HL-60/S4 treated with retinoic acid at 250 ng/mL for 4 days and 3 days (cell line): Measurements from ENCODE around the gene BEND5.

Experiments used
- in situ Hi-C: fragments of 300-500 bp; cut with MboI; formaldehyde crosslinking; loops from 2 replicates; pipeline ENCODE4 v1.7.0; 2022; ENCODE audit warnings: low sequenced_read_pairs

The BEND5 gene

GRCh38 chr1:48776393-48777218, at the start of gene BEND5:
TSS of gene BEND5 (minus strand) at chr1:48776891. CDS start at chr1:48776831, 60 bp downstream.
- in situ Hi-C loops: no loop called here

DNA sequence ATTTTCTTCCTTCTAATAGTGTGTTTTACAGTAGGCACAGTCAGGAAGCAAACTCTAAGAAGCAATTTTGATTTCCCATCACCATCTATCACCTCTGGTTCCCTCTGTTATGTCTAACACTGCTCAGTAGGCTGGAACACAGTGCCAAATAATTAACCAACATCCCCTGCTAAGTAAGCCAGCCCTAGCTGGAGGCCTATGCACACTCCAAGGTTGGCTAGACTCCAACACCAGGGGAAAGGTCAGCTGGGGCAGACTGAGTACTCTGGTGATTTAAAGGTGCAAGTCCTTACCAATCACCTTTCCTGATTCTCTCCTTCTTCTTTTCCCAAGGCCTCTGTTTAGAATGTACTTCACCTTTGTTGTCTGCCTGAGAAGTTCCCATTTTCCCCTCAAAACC, 46.5 kb upstream of the BEND5 start:
- in situ Hi-C loops: no loop called here

DNA sequence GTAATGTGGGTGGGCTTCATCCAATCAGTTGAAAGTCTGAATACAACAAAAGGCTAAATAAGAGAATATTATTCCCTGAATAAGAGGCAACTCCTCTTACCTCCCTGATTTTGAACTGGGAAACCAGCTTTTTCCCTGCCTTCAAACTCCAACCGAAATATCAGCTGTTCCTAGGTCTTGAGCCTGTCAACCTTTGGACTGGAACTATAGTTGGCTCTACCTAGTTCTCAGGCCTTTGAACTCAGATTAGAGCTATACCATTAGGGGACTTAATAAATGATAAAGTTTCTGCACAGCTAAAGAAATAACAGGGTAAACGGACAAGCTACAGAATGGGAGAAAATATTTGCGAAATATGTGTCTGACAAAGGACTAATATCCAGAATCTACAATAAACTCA, 43.8 kb upstream of the BEND5 start:
- in situ Hi-C loops: no loop called here

GRCh38 chr1:48817505-48818114, 40.9 kb upstream of the BEND5 start:
- in situ Hi-C loops: no loop called here

- in situ Hi-C loops: no loop called here
Observed at GRCh38 chr1:48810740-48811139, 34.0 kb upstream of the BEND5 start.

DNA sequence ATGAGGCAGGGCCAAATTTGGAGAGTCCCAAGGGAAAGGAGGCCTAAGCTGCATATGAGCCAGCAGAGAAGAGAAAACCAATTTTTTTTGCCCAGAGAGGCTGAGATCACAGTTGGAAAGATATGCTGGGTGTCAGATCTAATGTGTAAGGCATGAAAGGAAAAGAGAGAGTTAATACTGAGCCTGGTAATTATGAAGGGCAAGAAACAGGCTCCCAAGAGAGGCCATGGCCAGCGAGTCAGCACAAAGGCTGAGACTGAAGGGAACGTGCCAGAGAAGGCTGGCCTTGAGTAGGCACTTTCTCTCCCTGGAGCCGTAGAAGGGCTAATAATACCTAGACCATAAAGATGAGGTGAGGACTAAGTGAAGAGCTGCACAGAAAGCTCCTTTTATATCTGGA, 31.8 kb upstream of the BEND5 start:
- in situ Hi-C loops: no loop called here

- in situ Hi-C loops: no loop called here
Observed at GRCh38 chr1:48807554-48808260, 31.0 kb upstream of the BEND5 start.

DNA sequence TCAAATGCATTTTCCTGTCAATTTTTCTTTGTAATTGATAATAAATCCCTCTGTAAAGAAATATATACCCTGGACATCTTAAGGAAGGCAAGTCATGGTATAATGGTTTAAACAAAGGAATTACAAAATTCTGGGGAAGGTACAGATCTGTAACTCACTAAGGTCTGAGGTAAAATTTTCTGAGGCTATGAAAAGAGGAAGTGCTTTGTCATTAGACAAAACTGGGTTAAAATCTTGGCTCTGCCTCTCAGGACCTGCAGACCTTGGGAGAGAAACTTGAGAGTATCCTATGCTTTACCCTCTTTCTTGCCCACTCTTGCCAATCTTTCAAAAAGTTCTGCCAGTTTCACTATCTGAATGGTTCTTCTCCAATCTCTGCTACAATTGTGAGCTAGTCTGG, 26.8 kb upstream of the BEND5 start:
- in situ Hi-C loops: no loop called here

- in situ Hi-C loops: no loop called here
Observed at GRCh38 chr1:48794816-48795215, 18.1 kb upstream of the BEND5 start.

GRCh38 chr1:48793863-48794262, 17.2 kb upstream of the BEND5 start:
- in situ Hi-C loops: no loop called here

GRCh38 chr1:48792961-48793360, 16.3 kb upstream of the BEND5 start:
- in situ Hi-C loops: no loop called here

DNA sequence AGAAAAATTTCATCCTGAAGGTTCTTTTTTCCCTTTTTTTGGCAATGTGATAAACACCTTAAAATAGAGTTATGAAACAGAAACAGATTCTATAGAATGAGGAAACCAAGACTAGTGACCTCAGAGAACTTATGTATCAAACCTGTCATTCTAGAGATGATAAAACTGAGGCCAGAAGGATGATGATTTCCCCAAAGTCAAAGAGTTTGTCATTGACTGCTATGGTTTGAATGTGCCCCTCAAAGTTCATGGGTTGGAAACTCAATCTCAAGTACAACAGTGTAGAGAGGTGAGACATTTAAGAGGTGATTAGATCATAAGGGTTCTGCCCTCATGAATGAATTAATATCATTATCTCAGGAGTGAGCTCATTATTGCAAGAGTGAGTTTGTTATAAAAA, 13.7 kb upstream of the BEND5 start:
- in situ Hi-C loops: no loop called here

DNA sequence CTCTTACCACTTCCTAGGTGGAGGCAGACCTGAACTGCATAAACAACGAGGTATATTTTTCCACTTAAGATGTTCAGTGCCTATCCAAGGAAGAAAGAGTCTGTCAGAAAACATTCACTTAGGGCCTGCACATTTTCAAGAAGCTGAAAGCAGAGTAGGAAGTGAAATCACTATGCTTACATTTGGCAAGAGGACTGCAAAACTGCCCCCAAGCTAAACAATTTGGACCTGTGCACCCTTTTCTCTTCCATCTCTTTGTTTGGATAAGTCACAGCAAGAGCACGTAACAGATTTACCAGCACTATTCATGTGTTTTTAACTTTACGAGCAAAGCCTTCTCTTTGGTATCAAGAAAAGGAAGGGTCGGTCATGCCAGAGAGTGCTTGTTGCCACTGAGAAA, 13.2 kb upstream of the BEND5 start:
- in situ Hi-C loops: no loop called here

DNA sequence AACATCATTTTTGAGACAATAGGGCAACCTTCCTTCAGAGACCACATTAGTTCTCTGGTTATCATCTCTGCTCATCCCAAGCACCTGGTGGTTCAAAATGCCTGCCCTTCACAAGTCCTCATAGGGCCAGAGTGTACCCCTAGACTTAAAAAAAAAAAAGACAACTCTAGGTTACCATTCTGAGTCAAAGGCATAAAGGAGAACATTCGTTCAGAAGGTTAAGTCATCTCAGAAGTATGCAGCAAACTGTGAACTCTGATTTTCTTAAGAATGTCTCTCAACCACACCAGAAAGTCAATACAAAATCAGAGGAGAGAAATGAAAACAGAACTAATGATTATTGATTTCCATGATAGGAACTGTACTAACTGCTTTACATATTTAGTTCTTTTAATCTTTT, 9.2 kb upstream of the BEND5 start:
- in situ Hi-C loops: no loop called here

GRCh38 chr1:48784301-48784700, 7.6 kb upstream of the BEND5 start:
- in situ Hi-C loops: no loop called here

DNA sequence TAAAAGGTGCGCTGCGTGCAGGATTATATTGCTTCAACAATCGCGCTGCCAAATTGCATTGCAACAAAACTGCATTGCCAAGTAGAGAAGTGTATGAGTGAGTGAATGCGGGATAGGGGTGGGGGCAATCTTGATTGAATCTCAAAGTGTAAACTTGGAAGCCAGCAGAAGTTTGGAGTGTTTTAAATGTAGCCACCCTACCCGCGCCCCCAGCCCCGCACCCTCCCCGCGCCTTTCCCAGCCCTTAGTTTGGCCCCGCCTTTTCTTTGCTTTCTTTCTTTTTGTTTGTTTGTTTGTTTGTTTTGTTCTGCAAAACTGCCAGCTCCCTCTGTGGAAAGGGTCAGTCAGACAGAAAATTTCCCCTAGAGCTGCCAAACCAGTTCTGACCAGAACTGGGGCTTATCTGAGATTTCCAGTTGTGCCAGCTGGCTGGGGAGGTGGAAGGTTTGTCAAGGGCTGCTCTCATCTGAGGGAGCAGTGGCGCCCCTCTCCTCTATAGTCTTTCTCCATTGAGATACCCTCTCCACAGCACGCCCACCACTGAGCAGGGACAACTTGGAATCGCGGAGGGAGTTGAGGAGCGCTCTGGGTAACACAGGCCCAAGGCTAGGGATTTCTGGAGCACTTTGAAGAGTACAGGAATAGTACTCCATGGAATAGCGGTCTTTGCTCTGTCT, 666 bp upstream of the BEND5 start:
- in situ Hi-C loops: no loop called here

- in situ Hi-C loops: no loop called here
Observed at GRCh38 chr1:48775831-48776392, 779 bp downstream of the BEND5 start.

GRCh38 chr1:48773133-48773532, 3.6 kb downstream of the BEND5 start:
- in situ Hi-C loops: no loop called here

- in situ Hi-C loops: no loop called here
Observed at GRCh38 chr1:48772211-48772610, 4.5 kb downstream of the BEND5 start.

DNA sequence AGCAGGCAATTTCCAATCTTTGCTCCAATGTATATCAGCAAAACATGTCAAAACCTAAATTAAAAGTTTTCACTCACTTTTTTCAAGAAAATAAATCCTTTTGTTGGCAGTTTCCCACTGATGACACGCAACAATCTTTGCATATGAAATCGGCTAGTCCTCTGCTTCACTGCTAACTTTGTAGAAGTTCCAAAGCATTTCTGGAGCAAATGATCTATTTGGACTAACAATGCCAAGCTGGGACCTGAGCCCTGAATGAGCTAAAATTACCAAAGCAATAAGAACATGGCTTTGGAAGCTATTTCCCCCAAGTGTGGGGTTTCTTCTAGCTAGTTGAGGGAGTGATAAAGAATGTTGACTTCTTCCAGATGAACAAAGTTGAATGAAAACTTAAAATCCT, 5.1 kb downstream of the BEND5 start:
- in situ Hi-C loops: no loop called here

GRCh38 chr1:48767975-48768510, 8.6 kb downstream of the BEND5 start:
- in situ Hi-C loops: no loop called here
